Karpas-422 (cell line): Measurements from ENCODE around the gene ACTR3. TPM values are rescaled to one million over a fixed set of nuclear protein-coding genes. Genes with fewer than 3 reads are reported as not detected.
A peak's percentile ranks its signal among the peaks of the same experiment; 100 is the strongest.

Experiments used
- DNase-seq: peaks from one replicate; pipeline ENCODE4 v3.0.0-alpha.2; 2015
- H2AFZ ChIP-seq: fragments of 200-600 bp; sonication (generic); 2 replicates; pipeline ENCODE4 v1.6.1; 2014; ENCODE audit warnings: antibody characterized with exemption, low read length, mixed read lengths
- H3K27ac ChIP-seq: fragments of 200-600 bp; sonication (generic); 2 replicates; pipeline ENCODE4 v1.5.1; 2014; ENCODE audit warnings: mild to moderate bottlenecking, low read length, moderate library complexity
- H3K27me3 ChIP-seq: fragments of 200-600 bp; sonication (generic); 2 replicates; pipeline ENCODE4 v1.6.1; 2014; ENCODE audit warnings: low read length, mixed read lengths
- H3K36me3 ChIP-seq: fragments of 200-600 bp; sonication (generic); 2 replicates; pipeline ENCODE4 v1.6.1; 2014; ENCODE audit warnings: low read length, mixed read lengths; ENCODE audit not compliant: insufficient read depth
- H3K4me1 ChIP-seq: fragments of 200-600 bp; sonication (generic); 2 replicates; pipeline ENCODE4 v1.6.1; 2014; ENCODE audit warnings: mild to moderate bottlenecking, low read length, mixed read lengths
- H3K4me2 ChIP-seq: fragments of 200-600 bp; sonication (generic); 2 replicates; pipeline ENCODE4 v1.6.1; 2014; ENCODE audit warnings: low read length, low read depth, mild to moderate bottlenecking; ENCODE audit not compliant: poor library complexity, severe bottlenecking
- H3K4me3 ChIP-seq: fragments of 200-600 bp; sonication (generic); 2 replicates; pipeline ENCODE4 v1.5.1; 2014; ENCODE audit warnings: mild to moderate bottlenecking, antibody characterized with exemption, low read length, mixed read lengths
- H3K79me2 ChIP-seq: fragments of 200-600 bp; sonication (generic); 2 replicates; pipeline ENCODE4 v1.6.1; 2014; ENCODE audit warnings: mild to moderate bottlenecking, low read length, mixed read lengths
- H3K9ac ChIP-seq: fragments of 200-600 bp; sonication (generic); 2 replicates; pipeline ENCODE4 v1.6.0; 2014; ENCODE audit warnings: low read length
- H3K9me2 ChIP-seq: fragments of 200-600 bp; sonication (generic), shearing (Covaris generic); replicated peaks from 2 replicates; pipeline ENCODE4 v1.6.0; 2014; ENCODE audit warnings: mild to moderate bottlenecking, low read length, moderate library complexity; ENCODE audit not compliant: insufficient read depth
- H3K9me3 ChIP-seq: fragments of 300-700, 200-600 bp; sonication (generic); 2 replicates; pipeline ENCODE4 v1.6.1; 2014; ENCODE audit warnings: low read length, mixed read lengths
- H4K20me1 ChIP-seq: fragments of 200-600 bp; sonication (generic); 2 replicates; pipeline ENCODE4 v1.6.1; 2014; ENCODE audit warnings: mild to moderate bottlenecking, antibody characterized with exemption, low read length, low read depth; ENCODE audit not compliant: insufficient read depth
- total RNA-seq: library from RNA; depleted of rRNA; stranded (reverse); fragments of >200 nt; shearing (Covaris generic); gene quantifications from 2 replicates; pipeline ENCODE4 v1.2.3, GENCODE V29; 2014; ENCODE audit warnings: low replicate concordance

ACTR3 gene
- total RNA-seq, 1 experiment from 2014 or later, result 259 TPM

DNA sequence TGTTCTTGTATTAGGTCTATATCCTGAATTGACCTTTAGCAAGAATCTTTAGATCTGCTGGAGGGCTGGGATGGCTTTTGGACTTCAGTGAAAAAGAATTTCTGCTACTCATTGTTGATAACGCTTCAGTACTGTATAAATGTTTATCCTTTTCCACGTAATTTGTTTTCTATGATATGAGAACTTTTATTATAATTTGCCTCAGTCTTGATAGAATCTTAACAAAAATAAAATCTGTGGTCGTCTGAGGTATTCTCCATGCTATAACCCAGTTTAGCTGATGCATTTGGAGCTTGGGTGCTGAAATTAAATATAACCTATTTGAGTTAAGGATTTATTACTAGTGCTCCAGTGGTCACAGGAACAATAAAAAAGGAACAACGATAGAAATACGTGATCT lies 71.1 kb downstream of the ACTR3 start:
- no peak overlapping the region for H3K9ac ChIP-seq
- H3K4me2 ChIP-seq, result no peak overlapping the region
- no peaks in the 10 kb centered on the region for H3K9me3 ChIP-seq
- H3K79me2 ChIP-seq, result peaks cover 32% of the 10 kb centered on the region
- H3K9me2 ChIP-seq, result no peaks in the 10 kb centered on the region
- no peaks in the 10 kb centered on the region for H4K20me1 ChIP-seq
- no peaks in the 10 kb centered on the region for H3K27me3 ChIP-seq
- no peak overlapping the region for H2AFZ ChIP-seq
- H3K4me3 ChIP-seq, result no peak overlapping the region
- DNase-seq, result no peak
- H3K36me3 ChIP-seq, result peaks cover 34% of the 10 kb centered on the region
- no peak overlapping the region for H3K27ac ChIP-seq
- H3K4me1 ChIP-seq, result peaks cover 11% of the 10 kb centered on the region; the same call in 1 of the 2 replicates

DNA sequence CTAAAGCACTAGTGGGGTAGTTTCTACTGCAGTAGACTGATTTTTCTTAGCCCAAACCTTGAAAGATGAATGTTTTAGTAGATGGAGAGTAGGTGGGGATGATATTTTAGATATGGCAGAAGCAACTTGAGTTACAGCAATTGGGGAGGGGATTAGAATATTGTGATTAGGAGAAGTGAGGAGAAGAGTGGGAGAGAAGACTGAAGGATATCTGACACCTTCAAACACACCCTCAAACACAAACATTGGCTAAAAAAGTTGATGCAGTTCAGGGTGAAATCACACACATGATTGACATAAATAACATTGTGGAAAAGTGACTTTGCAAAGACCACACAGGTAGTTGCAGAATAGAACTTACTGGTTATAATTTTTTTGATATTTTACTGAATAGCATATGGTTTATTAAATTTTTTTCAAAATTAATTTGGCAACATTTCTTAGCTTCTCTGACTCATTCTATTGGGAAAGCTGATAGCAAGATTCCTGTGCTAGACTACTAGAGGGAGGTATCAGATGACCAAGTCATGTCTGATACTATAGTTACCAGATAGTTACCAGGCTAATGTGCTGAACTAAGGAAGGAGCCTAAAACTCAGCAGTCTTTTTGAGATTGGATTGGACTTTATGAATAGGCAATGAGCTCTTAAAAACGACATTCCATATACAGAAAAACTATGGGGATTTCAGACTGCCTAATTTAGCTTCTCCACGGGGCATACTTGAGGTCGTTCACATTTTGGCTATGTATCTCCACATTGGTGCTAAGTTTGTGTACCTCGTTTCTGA lies 73.0 kb downstream of the ACTR3 start:
- no peak overlapping the region for H3K4me3 ChIP-seq
- H3K36me3 ChIP-seq, result peaks cover 18% of the 10 kb centered on the region; the same call in 1 of the 2 replicates
- no peaks in the 10 kb centered on the region for H3K9me2 ChIP-seq
- no peak overlapping the region for H2AFZ ChIP-seq
- H3K27ac ChIP-seq, result 0 out of 2 replicates have a peak overlapping the region, but pooled peaks have one; percentile 1
- H4K20me1 ChIP-seq, result no peaks in the 10 kb centered on the region
- H3K9ac ChIP-seq, result no peak overlapping the region
- H3K9me3 ChIP-seq, result no peaks in the 10 kb centered on the region
- H3K4me2 ChIP-seq, result no peak overlapping the region
- peaks cover 15% of the 10 kb centered on the region for H3K79me2 ChIP-seq
- DNase-seq, result no peak
- peaks cover 17% of the 10 kb centered on the region; the same call in 1 of the 2 replicates for H3K4me1 ChIP-seq
- no peaks in the 10 kb centered on the region for H3K27me3 ChIP-seq

DNA sequence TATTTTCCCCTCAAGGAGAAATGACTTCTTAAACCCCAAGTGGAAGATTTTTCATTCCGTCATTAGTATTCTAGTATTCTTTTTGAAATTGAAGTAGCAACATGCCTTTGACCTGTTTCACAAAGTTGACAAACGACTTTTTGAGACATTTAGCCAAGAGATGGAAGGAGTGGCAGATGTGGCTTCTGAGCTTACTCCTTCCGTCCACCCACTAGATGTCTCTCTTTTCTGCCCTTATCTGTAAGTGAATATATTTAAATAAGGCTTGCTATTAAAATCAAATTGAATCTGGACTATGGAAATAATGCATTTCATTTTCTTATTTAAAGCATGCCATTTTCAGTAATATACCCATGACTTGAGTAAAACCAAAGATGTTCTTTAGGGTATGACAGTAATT lies 74.1 kb downstream of the ACTR3 start:
- H3K79me2 ChIP-seq, result peaks cover 9% of the 10 kb centered on the region
- no peaks in the 10 kb centered on the region for H3K9me2 ChIP-seq
- DNase-seq, result peak; percentile 51
- H3K4me2 ChIP-seq, result no peak overlapping the region
- H3K36me3 ChIP-seq, result peaks cover 15% of the 10 kb centered on the region; the same call in 1 of the 2 replicates
- H3K4me3 ChIP-seq, result no peak overlapping the region
- no peaks in the 10 kb centered on the region for H4K20me1 ChIP-seq
- no peak overlapping the region for H2AFZ ChIP-seq
- no peak overlapping the region for H3K9ac ChIP-seq
- no peak overlapping the region; the same call in 1 of the 2 replicates for H3K27ac ChIP-seq
- H3K27me3 ChIP-seq, result no peaks in the 10 kb centered on the region
- no peaks in the 10 kb centered on the region for H3K9me3 ChIP-seq
- peaks cover 17% of the 10 kb centered on the region; the same call in 1 of the 2 replicates for H3K4me1 ChIP-seq

DNA sequence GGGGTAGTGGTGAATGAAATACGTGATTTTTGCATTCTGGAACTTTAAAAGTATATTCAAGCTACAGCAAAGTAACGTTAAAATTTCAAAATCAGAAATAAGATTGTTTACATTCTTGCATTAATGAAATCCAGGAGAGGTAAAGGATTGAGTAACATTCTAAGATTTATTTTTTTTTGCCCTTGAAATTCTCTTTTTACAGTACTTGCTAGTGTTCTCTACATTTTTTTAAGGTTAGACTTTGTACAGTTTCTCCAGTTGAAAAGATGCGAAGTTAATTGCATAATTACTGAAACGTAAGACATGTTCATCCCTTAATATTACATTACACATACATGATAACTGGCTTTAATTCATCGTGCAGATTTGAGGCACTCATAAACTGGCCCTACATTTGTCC lies 74.5 kb downstream of the ACTR3 start:
- Histone ChIP-seq H3K4me1 (peaks cover 17% of the 10 kb centered on the region; the same call in 1 of the 2 replicates), H3K4me3 (no peak overlapping the region), H3K79me2 (peaks cover 4% of the 10 kb centered on the region), H3K27me3 (no peaks in the 10 kb centered on the region), H3K27ac (no peak overlapping the region; the same call in 1 of the 2 replicates), H3K36me3 (peaks cover 10% of the 10 kb centered on the region; the same call in 1 of the 2 replicates), H3K9me3 (no peaks in the 10 kb centered on the region), H3K9me2 (no peaks in the 10 kb centered on the region), H4K20me1 (no peaks in the 10 kb centered on the region), H2AFZ (no peak overlapping the region), H3K4me2 (no peak overlapping the region), H3K9ac (no peak overlapping the region)
- DNase-seq, result no peak

DNA sequence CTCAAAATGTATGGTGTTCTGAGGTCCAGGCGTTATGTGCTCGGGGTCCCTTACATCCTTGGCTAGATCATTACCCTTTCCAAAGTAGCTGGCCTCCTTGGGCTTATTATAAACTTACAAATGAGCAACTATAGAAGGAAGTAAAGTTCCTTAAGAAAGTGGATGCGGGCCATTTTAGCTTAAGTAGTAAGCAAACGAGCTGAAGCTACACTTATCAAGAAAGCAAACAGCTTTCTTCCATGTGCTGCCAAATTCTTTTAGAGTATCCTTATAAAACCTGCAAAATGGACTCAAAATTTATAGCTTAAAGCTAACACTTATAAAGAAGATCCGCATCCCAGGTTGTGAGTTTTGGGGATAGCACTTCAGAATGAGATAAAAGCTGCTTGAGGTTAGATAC lies 75.3 kb downstream of the ACTR3 start:
- no peaks in the 10 kb centered on the region for H4K20me1 ChIP-seq
- H3K9me2 ChIP-seq, result no peaks in the 10 kb centered on the region
- H3K27ac ChIP-seq, result no peak overlapping the region
- DNase-seq, result no peak
- H2AFZ ChIP-seq, result no peak overlapping the region
- no peak overlapping the region for H3K4me3 ChIP-seq
- H3K36me3 ChIP-seq, result peaks cover 3% of the 10 kb centered on the region; the same call in 1 of the 2 replicates
- H3K4me1 ChIP-seq, result peaks cover 17% of the 10 kb centered on the region; the same call in 1 of the 2 replicates
- H3K27me3 ChIP-seq, result no peaks in the 10 kb centered on the region
- no peak overlapping the region for H3K9ac ChIP-seq
- H3K79me2 ChIP-seq, result no peaks in the 10 kb centered on the region
- H3K4me2 ChIP-seq, result no peak overlapping the region
- H3K9me3 ChIP-seq, result no peaks in the 10 kb centered on the region

DNA sequence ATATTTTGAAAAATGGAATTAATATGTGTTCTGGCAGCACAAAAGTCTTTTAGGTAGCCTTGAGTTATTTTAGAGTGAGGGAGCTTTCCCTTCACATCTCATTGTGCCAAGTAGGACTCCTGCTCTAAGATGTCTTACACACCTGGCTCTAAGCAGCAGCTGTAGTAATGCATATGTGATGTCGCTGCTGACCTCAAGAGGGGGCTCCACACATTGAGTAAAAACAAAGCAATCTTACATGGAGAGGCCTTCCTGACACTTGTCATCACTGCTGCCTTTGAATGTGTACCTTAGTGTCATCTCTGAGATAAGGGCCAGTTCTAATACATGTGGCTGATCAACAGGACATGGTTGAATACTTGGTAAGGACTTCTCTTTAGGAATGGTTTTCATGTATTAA lies 75.8 kb downstream of the ACTR3 start:
- no peaks in the 10 kb centered on the region for H3K9me3 ChIP-seq
- peaks cover 3% of the 10 kb centered on the region; the same call in 1 of the 2 replicates for H3K36me3 ChIP-seq
- H3K4me2 ChIP-seq, result no peak overlapping the region
- H3K9ac ChIP-seq, result no peak overlapping the region
- H3K79me2 ChIP-seq, result no peaks in the 10 kb centered on the region; the same call in 1 of the 2 replicates
- no peaks in the 10 kb centered on the region for H3K9me2 ChIP-seq
- H4K20me1 ChIP-seq, result no peaks in the 10 kb centered on the region
- peak; percentile 79 for DNase-seq
- no peak overlapping the region for H2AFZ ChIP-seq
- no peak overlapping the region for H3K4me3 ChIP-seq
- H3K27ac ChIP-seq, result no peak overlapping the region
- H3K4me1 ChIP-seq, result peaks cover 17% of the 10 kb centered on the region; the same call in 1 of the 2 replicates
- no peaks in the 10 kb centered on the region for H3K27me3 ChIP-seq

DNA sequence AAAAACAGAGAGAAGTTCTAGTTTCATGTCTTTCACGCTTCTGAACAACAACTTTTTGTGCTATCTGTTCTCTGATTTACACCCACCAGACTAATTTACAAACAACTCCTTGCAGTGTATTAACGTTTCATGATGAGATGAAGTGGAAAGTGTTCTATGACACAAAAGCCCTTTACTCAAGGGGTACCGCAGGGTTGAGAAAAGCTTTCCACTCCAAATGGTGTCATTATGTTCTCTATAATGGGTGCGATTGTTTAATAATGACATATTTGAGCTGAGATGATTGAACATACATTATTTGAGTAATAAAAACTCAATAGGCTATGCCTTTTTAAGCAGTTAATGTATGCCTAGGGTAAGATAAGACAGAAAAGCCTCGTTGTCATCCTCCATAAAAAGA lies 76.3 kb downstream of the ACTR3 start:
- no peaks in the 10 kb centered on the region for H3K9me3 ChIP-seq
- no peaks in the 10 kb centered on the region for H4K20me1 ChIP-seq
- peaks cover 3% of the 10 kb centered on the region; the same call in 1 of the 2 replicates for H3K36me3 ChIP-seq
- H3K27me3 ChIP-seq, result no peaks in the 10 kb centered on the region
- no peak overlapping the region for H3K27ac ChIP-seq
- no peak overlapping the region for H3K4me3 ChIP-seq
- H3K4me2 ChIP-seq, result no peak overlapping the region
- no peak for DNase-seq
- H2AFZ ChIP-seq, result no peak overlapping the region
- no peak overlapping the region for H3K9ac ChIP-seq
- H3K9me2 ChIP-seq, result no peaks in the 10 kb centered on the region
- peaks cover 17% of the 10 kb centered on the region; the same call in 1 of the 2 replicates for H3K4me1 ChIP-seq
- no peaks in the 10 kb centered on the region; the same call in 1 of the 2 replicates for H3K79me2 ChIP-seq

DNA sequence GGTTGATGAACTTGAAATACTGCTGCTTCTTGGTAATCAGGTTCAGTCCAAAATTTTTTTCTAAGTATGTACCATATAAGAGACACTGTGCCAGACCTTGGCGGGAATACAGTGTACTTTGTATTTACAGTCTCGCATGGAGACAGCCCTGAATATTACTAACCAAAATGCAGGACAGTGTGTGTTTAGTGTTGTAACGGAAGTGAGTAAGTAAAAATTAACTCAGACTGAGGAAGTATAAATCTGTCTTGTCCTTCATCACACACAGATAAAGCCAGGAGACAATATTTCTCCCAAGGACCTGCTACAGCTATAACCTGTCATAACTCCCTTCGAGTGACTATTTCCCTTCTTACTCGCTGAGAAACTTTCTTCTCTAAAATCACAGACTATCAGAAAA lies 76.9 kb downstream of the ACTR3 start:
- no peak overlapping the region for H2AFZ ChIP-seq
- no peak overlapping the region for H3K4me2 ChIP-seq

More for the DNA sequence above, 76.9 kb downstream of the ACTR3 start:
- peaks cover 3% of the 10 kb centered on the region; the same call in 1 of the 2 replicates for H3K36me3 ChIP-seq
- no peaks in the 10 kb centered on the region for H3K9me2 ChIP-seq
- H3K79me2 ChIP-seq, result no peaks in the 10 kb centered on the region; the same call in 1 of the 2 replicates
- H4K20me1 ChIP-seq, result no peaks in the 10 kb centered on the region
- H3K27ac ChIP-seq, result no peak overlapping the region
- no peaks in the 10 kb centered on the region for H3K27me3 ChIP-seq
- no peak overlapping the region for H3K4me3 ChIP-seq
- H3K9me3 ChIP-seq, result no peaks in the 10 kb centered on the region
- DNase-seq, result no peak
- peaks cover 17% of the 10 kb centered on the region; the same call in 1 of the 2 replicates for H3K4me1 ChIP-seq
- H3K9ac ChIP-seq, result no peak overlapping the region
